Measurements from ENCODE around the gene CD81. TPM values are rescaled to one million over a fixed set of nuclear protein-coding genes. Genes with fewer than 3 reads are reported as not detected.

CD81 gene
- total RNA-seq, 1 experiment from 2014 or later, result 237 TPM

DNA sequence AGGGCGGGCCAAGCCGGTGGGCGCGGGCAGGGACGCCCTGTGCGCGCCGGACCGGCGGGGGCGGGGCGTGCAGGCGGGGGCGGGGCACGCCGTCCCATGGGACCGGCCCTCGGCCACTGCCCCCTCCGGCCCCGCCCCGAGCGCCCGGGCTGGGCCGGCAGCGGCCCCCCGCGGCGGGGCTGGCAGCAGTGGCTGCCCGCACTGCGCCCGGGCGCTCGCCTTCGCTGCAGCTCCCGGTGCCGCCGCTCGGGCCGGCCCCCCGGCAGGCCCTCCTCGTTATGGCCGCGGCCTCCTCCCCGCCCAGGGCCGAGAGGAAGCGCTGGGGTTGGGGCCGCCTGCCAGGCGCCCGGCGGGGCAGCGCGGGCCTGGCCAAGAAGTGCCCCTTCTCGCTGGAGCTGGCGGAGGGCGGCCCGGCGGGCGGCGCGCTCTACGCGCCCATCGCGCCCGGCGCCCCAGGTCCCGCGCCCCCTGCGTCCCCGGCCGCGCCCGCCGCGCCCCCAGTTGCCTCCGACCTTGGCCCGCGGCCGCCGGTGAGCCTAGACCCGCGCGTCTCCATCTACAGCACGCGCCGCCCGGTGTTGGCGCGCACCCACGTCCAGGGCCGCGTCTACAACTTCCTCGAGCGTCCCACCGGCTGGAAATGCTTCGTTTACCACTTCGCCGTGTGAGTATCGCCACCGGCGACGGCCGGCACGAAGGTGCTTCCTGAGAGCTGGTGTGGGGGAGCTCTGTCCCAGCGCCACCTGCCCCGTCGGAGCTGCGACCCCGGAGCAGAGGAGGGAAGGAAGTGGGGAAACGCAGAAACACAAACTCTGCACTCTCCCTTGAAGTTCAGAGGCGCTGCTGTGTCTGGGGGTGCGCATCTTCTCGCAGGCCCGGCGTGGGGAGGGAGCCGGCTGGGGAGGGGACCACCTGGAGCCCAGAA, 68.0 kb downstream of the CD81 start, which contains the start of gene KCNQ1 (continued):
- TF ChIP-seq FOXP1 (CRISPR knock-in tag; IDR thresholded peaks at IDR 0.05; ENCODE audit: borderline replicate concordance) (peak; percentile 72), ATF1 (CRISPR knock-in tag; IDR thresholded peaks at IDR 0.05) (no peak), NR1H2 (CRISPR knock-in tag; IDR thresholded peaks at IDR 0.05) (no peak), TP53 (CRISPR knock-in tag; IDR thresholded peaks at IDR 0.05) (no peak), ZNF423 (CRISPR knock-in tag; IDR thresholded peaks at IDR 0.05) (peak; percentile 22; the same call in 1 of the 2 replicates), SOX15 (CRISPR knock-in tag; IDR thresholded peaks at IDR 0.05) (no peak), GTF2I (CRISPR knock-in tag; conservative IDR thresholded peaks at IDR 0.05) (no peak), TEAD4 (CRISPR knock-in tag; IDR thresholded peaks at IDR 0.05) (no peak), ZNF263 (CRISPR knock-in tag; IDR thresholded peaks at IDR 0.05; ENCODE audit: low read depth) (no peak), ZBTB43 (CRISPR knock-in tag; IDR thresholded peaks at IDR 0.05) (no peak), AFF4 (CRISPR knock-in tag; IDR thresholded peaks at IDR 0.05; ENCODE audit: borderline replicate concordance) (no peak), ZBTB21 (CRISPR knock-in tag; IDR thresholded peaks at IDR 0.05; ENCODE audit: borderline replicate concordance) (no peak), FOXK1 (CRISPR knock-in tag; IDR thresholded peaks at IDR 0.05) (no peak), FOXP4 (CRISPR knock-in tag; IDR thresholded peaks at IDR 0.05) (no peak), NFE2L1 (CRISPR knock-in tag; IDR thresholded peaks at IDR 0.05) (no peak), GABPB1 (CRISPR knock-in tag; IDR thresholded peaks at IDR 0.05) (no peak), GRHL2 (CRISPR knock-in tag; IDR thresholded peaks at IDR 0.05; ENCODE audit: insufficient replicate concordance, severe bottlenecking) (no peak), ZNF317 (CRISPR knock-in tag; IDR thresholded peaks at IDR 0.05; ENCODE audit: borderline replicate concordance, low read depth) (no peak), ESRRA (CRISPR knock-in tag; IDR thresholded peaks at IDR 0.05; ENCODE audit: borderline replicate concordance) (no peak), ERG (CRISPR knock-in tag; IDR thresholded peaks at IDR 0.05) (no peak), FOXJ3 (CRISPR knock-in tag; IDR thresholded peaks at IDR 0.05; ENCODE audit: borderline replicate concordance) (no peak), ZNF121 (CRISPR knock-in tag; IDR thresholded peaks at IDR 0.05) (peak; percentile 84), E2F5 (CRISPR knock-in tag; IDR thresholded peaks at IDR 0.05) (no peak)
- TF ChIP-seq, protein P1, sequence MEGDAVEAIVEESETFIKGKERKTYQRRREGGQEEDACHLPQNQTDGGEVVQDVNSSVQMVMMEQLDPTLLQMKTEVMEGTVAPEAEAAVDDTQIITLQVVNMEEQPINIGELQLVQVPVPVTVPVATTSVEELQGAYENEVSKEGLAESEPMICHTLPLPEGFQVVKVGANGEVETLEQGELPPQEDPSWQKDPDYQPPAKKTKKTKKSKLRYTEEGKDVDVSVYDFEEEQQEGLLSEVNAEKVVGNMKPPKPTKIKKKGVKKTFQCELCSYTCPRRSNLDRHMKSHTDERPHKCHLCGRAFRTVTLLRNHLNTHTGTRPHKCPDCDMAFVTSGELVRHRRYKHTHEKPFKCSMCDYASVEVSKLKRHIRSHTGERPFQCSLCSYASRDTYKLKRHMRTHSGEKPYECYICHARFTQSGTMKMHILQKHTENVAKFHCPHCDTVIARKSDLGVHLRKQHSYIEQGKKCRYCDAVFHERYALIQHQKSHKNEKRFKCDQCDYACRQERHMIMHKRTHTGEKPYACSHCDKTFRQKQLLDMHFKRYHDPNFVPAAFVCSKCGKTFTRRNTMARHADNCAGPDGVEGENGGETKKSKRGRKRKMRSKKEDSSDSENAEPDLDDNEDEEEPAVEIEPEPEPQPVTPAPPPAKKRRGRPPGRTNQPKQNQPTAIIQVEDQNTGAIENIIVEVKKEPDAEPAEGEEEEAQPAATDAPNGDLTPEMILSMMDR (IDR thresholded peaks at IDR 0.05), result no peak
- TF ChIP-seq, protein P2, sequence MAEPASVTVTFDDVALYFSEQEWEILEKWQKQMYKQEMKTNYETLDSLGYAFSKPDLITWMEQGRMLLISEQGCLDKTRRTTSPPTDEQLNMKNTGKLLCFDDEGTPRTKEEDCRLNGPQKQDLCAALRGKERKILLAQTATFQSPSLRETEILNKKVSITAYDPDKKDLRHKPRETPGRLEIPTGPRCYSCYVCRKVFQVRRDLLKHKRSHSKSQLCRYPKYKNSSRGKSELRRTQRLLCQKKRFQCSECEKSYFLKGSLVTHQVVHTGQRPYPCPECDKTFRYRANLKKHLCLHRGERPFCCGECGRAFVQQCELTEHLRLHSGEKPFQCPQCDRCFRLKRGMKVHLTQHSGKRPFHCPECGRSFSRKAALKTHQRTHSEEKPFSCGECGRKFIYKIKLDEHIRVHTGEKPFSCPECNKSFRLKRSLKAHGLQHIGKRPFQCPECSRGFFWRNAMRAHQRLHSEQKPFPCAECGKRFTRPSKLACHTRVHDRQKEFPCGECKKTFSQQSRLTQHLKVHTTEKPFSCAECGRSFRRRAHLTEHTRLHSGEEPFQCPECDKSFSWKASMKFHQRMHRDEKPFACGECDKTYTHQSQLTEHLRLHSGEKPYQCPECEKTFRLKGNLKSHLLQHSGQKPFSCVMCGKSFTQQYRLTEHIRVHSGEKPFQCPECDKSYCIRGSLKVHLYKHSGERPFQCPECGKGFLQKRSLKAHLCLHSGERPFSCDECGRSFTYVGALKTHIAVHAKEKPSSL (CRISPR knock-in tag; conservative IDR thresholded peaks at IDR 0.05), result no peak

Data from WTC11 (cell line).